SK-N-SH (cell line): Measurements from ENCODE around the gene GDNF. TPM values are rescaled to one million over a fixed set of nuclear protein-coding genes. Genes with fewer than 3 reads are reported as not detected.
A peak's percentile ranks its signal among the peaks of the same experiment; 100 is the strongest.

ENCODE experiments used
- CTCF ChIA-PET: fragments of 300-600, 350-600 bp; formaldehyde crosslinking; extraction: SDS; loops from one replicate; lab custom pipeline; 2021; lab: Yijun Ruan, JAX
- POLR2A ChIA-PET: fragments of 350-600 bp; sonication (Branson Sonifier 250); formaldehyde crosslinking; extraction: SDS; loops from one replicate; lab custom pipeline; 2020; ENCODE audit warnings: antibody characterized with exemption, inconsistent platforms; lab: Yijun Ruan, JAX
- DNase-seq: peaks from one replicate; pipeline ENCODE4 v3.0.0; 2012
- H2AFZ ChIP-seq: fragments of 200-600 bp; sonication (generic); 2 replicates; pipeline ENCODE4 v1.8.1; 2016; ENCODE audit warnings: antibody characterized with exemption, mild to moderate bottlenecking, low read depth
- H3F3A ChIP-seq: fragments of 200-600 bp; sonication (generic); replicated peaks from 2 replicates; pipeline ENCODE3; 2016; ENCODE audit warnings: antibody characterized with exemption, mild to moderate bottlenecking; ENCODE audit not compliant: insufficient read depth
- H3K27ac ChIP-seq, 2 experiments: fragments of 200-500 bp in 1 of 2; fragments of 200-600 bp in 1 of 2; sonication (Bioruptor generic) in 1 of 2; sonication (generic), shearing (Covaris generic) in 1 of 2; 2 replicates each; pipeline versions ENCODE4 v1.5.1 to v1.6.1; 2014 to 2016; ENCODE audit warnings: low read depth in 2 of 2, inconsistent platforms in 1 of 2, low read length in 1 of 2, mild to moderate bottlenecking in 1 of 2, mixed read lengths in 1 of 2
- H3K27me3 ChIP-seq: fragments of 200-600 bp; sonication (generic), shearing (Covaris generic); 2 replicates; pipeline ENCODE4 v1.6.1; 2016; ENCODE audit warnings: mixed run types; ENCODE audit not compliant: insufficient read depth
- H3K36me3 ChIP-seq, 2 experiments: fragments of 200-500 bp in 1 of 2; fragments of 200-600 bp in 1 of 2; sonication (Bioruptor generic) in 1 of 2; sonication (generic) in 1 of 2; replicated peaks in 1 of 2; 2 replicates each; pipeline versions ENCODE3 to v1.5.1; 2014 to 2016; ENCODE audit warnings: low read length in 1 of 2, mild to moderate bottlenecking in 1 of 2; ENCODE audit not compliant: insufficient read depth in 2 of 2, control insufficient read depth in 1 of 2
- H3K4me1 ChIP-seq, 2 experiments: fragments of 200-500 bp in 1 of 2; fragments of 200-600 bp in 1 of 2; sonication (Bioruptor generic) in 1 of 2; sonication (generic), shearing (Covaris generic) in 1 of 2; 2 replicates each; pipeline versions ENCODE4 v1.5.1 to v1.6.1; 2014 to 2016; ENCODE audit warnings: low read depth in 1 of 2, low read length in 1 of 2, mixed run types in 1 of 2; ENCODE audit not compliant: insufficient read depth in 2 of 2, control insufficient read depth in 1 of 2
- H3K4me2 ChIP-seq: fragments of 200-600 bp; sonication (generic), shearing (Covaris generic); 2 replicates; pipeline ENCODE4 v1.6.1; 2017; ENCODE audit warnings: mixed run types
- H3K4me3 ChIP-seq, 2 experiments: fragments of 200-500 bp in 1 of 2; fragments of 200-600 bp in 1 of 2; sonication (Bioruptor generic) in 1 of 2; sonication (generic), shearing (Covaris generic) in 1 of 2; 2 replicates each; pipeline versions ENCODE4 v1.5.1 to v1.8.1; 2014 to 2016; ENCODE audit warnings: low read depth in 2 of 2, inconsistent platforms in 1 of 2, low read length in 1 of 2, mild to moderate bottlenecking in 1 of 2, mixed read lengths in 1 of 2, moderate library complexity in 1 of 2
- H3K79me2 ChIP-seq: fragments of 200-600 bp; sonication (generic); 2 replicates; pipeline ENCODE4 v1.8.1; 2017; ENCODE audit warnings: mild to moderate bottlenecking; ENCODE audit not compliant: insufficient read depth
- H3K9ac ChIP-seq: fragments of 200-600 bp; sonication (generic); 2 replicates; pipeline ENCODE4 v1.6.1; 2017; ENCODE audit warnings: mixed run types
- H3K9me2 ChIP-seq: fragments of 200-600 bp; sonication (generic); 2 replicates; pipeline ENCODE4 v1.6.1; 2017; ENCODE audit warnings: mixed run types
- H3K9me3 ChIP-seq: fragments of 200-600 bp; sonication (generic); 2 replicates; pipeline ENCODE4 v1.6.1; 2017; ENCODE audit warnings: mixed run types, mild to moderate bottlenecking, moderate library complexity
- H4K20me1 ChIP-seq: fragments of 200-600 bp; sonication (generic); 2 replicates; pipeline ENCODE4 v1.6.1; 2017; ENCODE audit warnings: mild to moderate bottlenecking, mixed run types; ENCODE audit not compliant: insufficient read depth
- CTCF ChIP-seq: fragments of 200-600 bp; sonication (generic); IDR thresholded peaks from 2 replicates; pipeline ENCODE4 v1.6.1; 2017; ENCODE audit warnings: antibody characterized with exemption, mild to moderate bottlenecking, moderate library complexity
- ELF1 ChIP-seq: IDR thresholded peaks from 2 replicates; pipeline ENCODE4 v1.4.0; 2012
- EZH2phosphoT487 ChIP-seq: fragments of 200-600 bp; sonication (generic); IDR thresholded peaks from 2 replicates; pipeline ENCODE4 v1.6.1; 2017; ENCODE audit warnings: low read depth, mixed run types, mild to moderate bottlenecking, antibody characterized with exemption, moderate library complexity, borderline replicate concordance
- FOSL2 ChIP-seq: IDR thresholded peaks from 2 replicates; pipeline ENCODE4 v1.4.0; 2012; ENCODE audit warnings: low read depth, mild to moderate bottlenecking, moderate library complexity, borderline replicate concordance
- FOXJ3 ChIP-seq: sonication (generic); formaldehyde crosslinking; IDR thresholded peaks from 2 replicates; pipeline ENCODE4 v1.5.1; 2020; ENCODE audit warnings: mild to moderate bottlenecking, missing genetic modification reagents
- JUND ChIP-seq: IDR thresholded peaks from 2 replicates; pipeline ENCODE4 v1.4.0; 2012
- MAX ChIP-seq: IDR thresholded peaks from 2 replicates; pipeline ENCODE4 v1.4.0; 2012; ENCODE audit warnings: low read depth
- NRF1 ChIP-seq: IDR thresholded peaks from 2 replicates; pipeline ENCODE4 v1.6.1; 2012; ENCODE audit warnings: low read depth, mild to moderate bottlenecking, low read length
- RAD21 ChIP-seq: IDR thresholded peaks from 2 replicates; pipeline ENCODE4 v1.6.1; 2012; ENCODE audit warnings: mild to moderate bottlenecking, low read length
- RCOR1 ChIP-seq: fragments of 150-350 bp; IDR thresholded peaks from 2 replicates; pipeline ENCODE4 v1.6.1; 2017; ENCODE audit warnings: antibody characterized with exemption, low read length
- REST ChIP-seq: IDR thresholded peaks from 2 replicates; pipeline ENCODE4 v1.6.1; 2012; ENCODE audit warnings: mild to moderate bottlenecking, low read depth, low read length, moderate library complexity
- SMC3 ChIP-seq: IDR thresholded peaks from 2 replicates; pipeline ENCODE4 v1.6.1; 2012; ENCODE audit warnings: low read depth, low read length, improper control_type of control experiment
- TEAD4 ChIP-seq: IDR thresholded peaks from 2 replicates; pipeline ENCODE4 v1.4.0; 2012; ENCODE audit warnings: mild to moderate bottlenecking, borderline replicate concordance; ENCODE audit not compliant: insufficient read depth
- YY1 ChIP-seq: IDR thresholded peaks from 2 replicates; pipeline ENCODE4 v1.4.0; 2012; ENCODE audit warnings: low read depth, mild to moderate bottlenecking
- WGBS: methylation state at CpG from one replicate; pipeline ENCODE4 v1.1.6; 2017; ENCODE audit warnings: low lambda C conversion rate; 5-methylcytosine and 5-hydroxymethylcytosine counted together
- polyA plus RNA-seq, 3 experiments: library from polyadenylated mRNA; depleted of rRNA; stranded (reverse); fragments of >200 nt; gene quantifications; 2 replicates each; pipeline ENCODE4 v1.2.3, GENCODE V29; 2012

The GDNF gene
- polyA plus RNA-seq, 1 of the 3 experiments (the other 2 are of a cell fraction) = 9.0 TPM

- peak overlapping the region; percentile 98 for H3K4me2 ChIP-seq
- WGBS = 46% methylated on average over 6 of the region's 6 CpGs
- no peak for DNase-seq
- ChIA-PET POLR2A (no interaction called here), CTCF (interaction anchor here (1.0 to 1.5 kb wide), 2 partner anchors 17 to 352 kb away, joined by 3 read pairs; no protein-coding TSS in a partner anchor)
- peak overlapping the region in 1 of 2 experiments; percentile 86; a peak in 2 of 4 replicates for H3K4me3 ChIP-seq
- peaks cover 0 to 14% of the 10 kb centered on the region in 2 experiments; a peak in 3 of 4 replicates for H3K4me1 ChIP-seq
- H4K20me1 ChIP-seq = no peaks in the 10 kb centered on the region; the same call in 1 of the 2 replicates
- H3K9ac ChIP-seq = peak overlapping the region; percentile 95
- peaks cover 20% of the 10 kb centered on the region for H3F3A ChIP-seq
- no peaks in the 10 kb centered on the region for H3K9me2 ChIP-seq
- TF ChIP-seq JUND (0 out of 2 replicates have a peak, but pooled peaks have one; percentile 13), REST (no peak), FOSL2 (peak; percentile 11; the same call in 1 of the 2 replicates)
- H3K27me3 ChIP-seq = no peaks in the 10 kb centered on the region
- no peaks in the 10 kb centered on the region for H3K36me3 ChIP-seq
- no peaks in the 10 kb centered on the region for H3K9me3 ChIP-seq
- peak overlapping the region in 1 of 2 experiments; percentile 87; a peak in 2 of 4 replicates for H3K27ac ChIP-seq
- H3K79me2 ChIP-seq = peaks cover 97% of the 10 kb centered on the region
- H2AFZ ChIP-seq = peak overlapping the region; percentile 77
Observed at GRCh38 chr5:37841203-37841602, 1.4 kb upstream of the GDNF start.

- peak overlapping the region; percentile 98 for H3K4me2 ChIP-seq
- no peaks in the 10 kb centered on the region; the same call in 1 of the 2 replicates for H4K20me1 ChIP-seq
- no peaks in the 10 kb centered on the region for H3K9me3 ChIP-seq
- no peaks in the 10 kb centered on the region for H3K9me2 ChIP-seq
- WGBS = 51% methylated on average over 7 of the region's 76 CpGs
- H3K27ac ChIP-seq = peak overlapping the region in 1 of 2 experiments; percentile 87; a peak in 2 of 4 replicates
- peak overlapping the region; percentile 95 for H3K9ac ChIP-seq
- peaks cover 0 to 18% of the 10 kb centered on the region in 2 experiments; a peak in 3 of 4 replicates for H3K4me1 ChIP-seq
- POLR2A ChIA-PET = no interaction called here
- H3K4me3 ChIP-seq = peak overlapping the region; percentile 54 to 86
- H3K79me2 ChIP-seq = peaks cover 97% of the 10 kb centered on the region
- no peaks in the 10 kb centered on the region for H3K36me3 ChIP-seq
- H3K27me3 ChIP-seq = no peaks in the 10 kb centered on the region
- peaks cover 20% of the 10 kb centered on the region for H3F3A ChIP-seq
- peak; percentile 59 for DNase-seq
- H2AFZ ChIP-seq = peak overlapping the region; percentile 77
- CTCF ChIA-PET = interaction anchor here (1.5 kb wide), 1 partner anchor 18 kb away, joined by 3 read pairs; no protein-coding TSS in a partner anchor
- TF ChIP-seq EZH2phosphoT487 = no peak
- TF ChIP-seq RCOR1 = no peak
- peak; percentile 12; the same call in 1 of the 2 replicates for TF ChIP-seq YY1
- 0 out of 2 replicates have a peak, but pooled peaks have one; percentile 34 for TF ChIP-seq TEAD4
- TF ChIP-seq MAX = peak; percentile 80
- TF ChIP-seq CTCF = peak; percentile 45
- no peak for TF ChIP-seq FOXJ3 (CRISPR knock-in tag)
- TF ChIP-seq RAD21 = no peak
- peak; percentile 19; the same call in 1 of the 2 replicates for TF ChIP-seq REST
- no peak for TF ChIP-seq SMC3
- TF ChIP-seq ELF1 = no peak
- no peak for TF ChIP-seq NRF1
Observed at GRCh38 chr5:37840053-37841034, 503 bp upstream of the GDNF start.
